SIG-M5 (cell line): ENCODE results near the gene THAP5.
A peak's percentile ranks its signal among the peaks of the same experiment; 100 is the strongest.

Experiments used
- DNase-seq: peaks from one replicate; lab custom pipeline; 2025; lab: John Stamatoyannopoulos, UW

THAP5 gene

GRCh38 chr7:108533712-108534111, 35.8 kb downstream of the THAP5 start:
- DNase-seq: no peak

DNA sequence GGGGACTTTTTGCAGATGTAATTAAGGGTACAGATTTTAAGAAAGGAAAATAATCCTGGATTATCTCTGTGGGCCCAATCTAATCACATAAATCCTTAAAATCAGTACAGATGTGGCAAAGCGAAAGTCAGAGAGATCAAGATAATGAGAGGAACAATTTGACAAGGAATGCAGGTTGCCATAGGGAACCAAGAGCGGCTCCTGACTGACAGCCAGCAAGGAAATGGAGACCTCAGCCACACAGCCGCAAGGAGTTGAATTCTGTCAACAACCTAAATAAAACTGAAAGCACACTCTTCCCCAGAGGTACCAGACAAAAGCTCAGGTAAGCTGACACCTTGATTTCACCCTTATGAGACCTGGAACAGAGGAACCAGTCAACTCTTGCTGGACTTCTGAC, 40.2 kb downstream of the THAP5 start:
- DNase-seq: no peak

DNA sequence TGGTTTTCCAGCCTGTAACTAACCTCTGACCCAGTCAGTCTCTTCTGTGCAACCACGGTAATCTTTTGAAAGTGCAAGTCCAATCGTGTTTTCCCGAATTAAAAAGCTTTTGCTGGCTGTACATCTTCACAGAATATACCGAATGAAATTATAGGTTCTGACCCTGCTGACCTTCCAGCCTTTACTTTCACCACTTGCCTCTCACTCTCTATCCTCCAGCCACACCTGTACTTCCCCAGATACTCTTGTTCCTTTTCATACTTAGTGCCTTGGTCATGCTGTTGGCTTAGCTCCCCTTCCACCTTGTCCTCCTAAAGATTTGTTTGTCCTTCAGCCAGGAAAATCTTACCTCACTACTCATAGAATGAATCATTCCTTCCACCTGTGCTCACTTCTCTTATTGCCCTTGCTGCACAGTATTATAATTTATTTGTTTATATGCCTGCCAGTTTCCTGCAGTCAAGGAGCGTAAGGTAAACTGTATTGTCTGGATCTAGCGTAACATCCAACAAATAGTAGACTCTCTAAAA, 41.3 kb downstream of the THAP5 start:
- DNase-seq: no peak

DNA sequence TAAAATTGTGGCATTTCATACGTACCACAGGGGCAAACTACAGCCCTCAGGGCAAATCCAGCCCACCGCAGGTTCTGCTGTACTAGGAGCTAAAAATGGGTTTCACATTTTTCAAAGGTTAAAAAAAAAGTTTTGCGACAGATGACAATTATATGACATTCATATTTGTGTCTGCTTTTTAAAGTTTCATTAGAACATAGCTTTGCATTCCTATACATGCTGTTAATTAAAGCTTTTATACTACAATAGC, 42.8 kb downstream of the THAP5 start:
- DNase-seq: no peak

DNA sequence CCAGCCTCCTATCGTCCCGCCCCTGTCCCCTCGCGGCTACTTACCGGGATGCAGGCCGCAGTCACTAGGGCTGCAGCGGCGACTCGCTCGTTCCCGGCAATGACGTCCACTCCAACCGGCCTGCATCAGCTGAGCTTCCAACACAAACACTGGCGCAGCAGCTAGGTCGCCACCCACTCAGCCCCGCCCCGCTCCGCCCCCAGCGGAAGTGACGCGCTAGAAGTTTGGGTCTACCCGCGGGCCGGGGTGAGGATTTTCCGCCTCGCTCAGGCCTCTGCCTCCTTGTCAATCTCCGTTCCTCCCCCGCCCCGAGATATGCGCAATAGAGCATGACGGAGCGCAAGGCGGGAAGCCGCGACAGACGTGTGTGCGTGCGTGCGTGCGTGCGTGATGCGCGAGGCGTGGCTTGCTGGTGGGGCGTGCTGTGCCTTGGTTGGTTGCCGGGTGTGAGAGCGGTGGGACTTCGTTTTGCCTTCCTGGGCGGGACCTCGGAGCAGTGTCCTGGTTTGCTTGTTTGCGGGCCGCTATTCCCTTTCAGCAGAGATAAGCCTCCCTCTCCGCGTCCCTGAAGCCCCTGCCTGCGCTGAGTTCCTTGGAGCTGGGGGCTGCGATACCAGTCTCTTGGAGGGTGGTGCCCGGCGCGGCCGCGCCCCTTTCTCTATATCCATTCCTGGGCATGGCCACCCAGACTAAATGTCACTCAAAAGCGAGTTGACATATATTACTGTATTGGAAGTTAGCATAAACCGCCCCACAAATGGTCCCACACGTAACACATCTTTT, 43.3 kb downstream of the THAP5 start, which contains the start of gene PNPLA8:
TSS of gene PNPLA8 (minus strand) at position 151 of the 783 bp plus-strand sequence. CDS start 10,644 bp downstream, outside the sequence.
- peak; percentile 80 for DNase-seq

DNA sequence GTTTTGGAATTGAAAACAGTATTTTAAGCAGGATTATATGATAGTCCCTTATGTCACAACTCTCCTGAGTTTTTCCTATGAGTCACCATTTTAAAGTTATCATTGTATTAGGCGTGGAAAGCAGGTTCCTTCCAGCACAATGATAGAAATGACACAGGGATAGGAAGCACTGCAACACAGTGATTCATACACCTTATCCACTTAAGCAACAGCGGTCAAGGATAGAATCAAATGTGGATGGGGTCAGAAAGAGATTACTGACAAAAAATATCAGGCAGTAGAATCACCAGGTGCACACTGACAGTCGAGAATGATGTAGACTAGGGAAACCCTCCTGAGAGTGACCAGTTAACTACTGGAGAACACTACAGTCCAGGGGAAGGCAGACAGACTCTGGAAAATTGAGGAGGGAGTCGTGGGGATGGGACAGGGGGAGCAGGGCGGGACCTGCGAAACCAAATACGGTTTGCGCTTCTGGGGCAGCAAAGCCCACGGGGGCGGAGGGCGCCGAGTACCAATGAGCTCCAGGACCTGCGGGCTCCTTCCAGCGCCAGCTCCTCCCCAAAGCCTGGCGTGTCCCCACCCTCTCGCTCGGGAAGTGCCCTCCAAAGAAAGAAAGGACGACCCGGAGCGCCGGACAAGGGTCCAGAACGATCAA, 44.0 kb downstream of the THAP5 start:
- peak; percentile 43 for DNase-seq

DNA sequence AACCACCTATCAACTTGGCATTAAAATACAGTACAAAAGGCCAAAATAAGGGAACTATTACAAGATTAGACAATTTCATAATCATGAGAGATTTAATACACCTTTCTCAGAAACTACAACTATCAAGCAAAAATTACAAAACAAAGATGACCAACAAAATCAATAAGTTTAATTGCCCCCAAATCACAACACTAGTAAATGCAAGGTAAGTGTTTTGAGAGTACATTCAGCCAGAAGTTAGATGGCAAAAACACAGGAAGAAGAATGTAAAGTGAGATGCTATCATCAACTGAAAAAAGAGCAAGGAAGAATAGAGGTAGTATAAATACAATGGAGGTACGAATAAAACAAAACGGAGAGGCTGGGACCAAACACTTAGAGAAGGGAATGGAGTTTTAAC, 46.7 kb downstream of the THAP5 start:
- DNase-seq: no peak

GRCh38 chr7:108517951-108518350, 51.6 kb downstream of the THAP5 start:
- no peak for DNase-seq

DNA sequence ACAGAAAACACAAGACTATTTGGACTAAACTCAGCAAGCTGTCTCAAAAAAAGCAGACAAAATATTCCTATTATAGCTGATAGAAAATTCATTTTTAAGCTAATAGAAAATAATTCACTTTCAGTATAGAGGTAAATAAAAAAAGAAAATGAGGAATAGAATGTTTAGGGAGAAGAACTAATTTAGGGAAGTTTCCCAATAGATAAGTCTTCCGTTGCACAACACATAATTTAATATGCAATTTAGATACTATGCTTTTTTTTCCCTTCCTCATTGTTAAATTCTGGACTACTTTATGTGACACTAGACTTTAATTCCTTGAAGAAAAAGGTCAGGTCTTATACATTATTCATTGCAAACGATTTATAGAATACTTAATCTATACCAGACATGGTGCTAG, 53.9 kb downstream of the THAP5 start:
- DNase-seq: no peak

GRCh38 chr7:108515013-108515412, 54.5 kb downstream of the THAP5 start:
- no peak for DNase-seq
